ENCODE results near the gene ELL. TPM values are rescaled to one million over a fixed set of nuclear protein-coding genes. Genes with fewer than 3 reads are reported as not detected.

ELL gene
- total RNA-seq, 4 donors from 2014 or later, result 16.2 to 72.2 (median 18.0) TPM

GRCh38 chr19:18439025-18439909 lies 82.6 kb downstream of the ELL start:
- peaks cover 13% of the 10 kb centered on the region for H3K27me3 ChIP-seq
- intact Hi-C loops (cut with DNase I; ENCODE audit: low total_unique reads) (no loop called here), in situ Hi-C loops (cut with MboI; ENCODE audit: low pct_ligation_motif_present in 1 of 4, low pct_unique_long_range_greater_than_20kb in 1 of 4, low sequenced_read_pairs in 3 of 4) (no loop called here)
- peaks cover 15 to 27% (median 24%) of the 10 kb centered on the region in 4 donors for H3K4me1 ChIP-seq
- H3K36me3 ChIP-seq, result peaks cover 0 to 8% (median 3%) of the 10 kb centered on the region in 4 donors
- H3K9me3 ChIP-seq, result no peaks in the 10 kb centered on the region
- no peak for TF ChIP-seq POLR2AphosphoS5 (IDR thresholded peaks at IDR 0.05)
- no peak for TF ChIP-seq CTCF (IDR thresholded peaks at IDR 0.05)
- no peak for TF ChIP-seq EP300 (IDR thresholded peaks at IDR 0.05; ENCODE audit: low read depth)
- no peak for TF ChIP-seq POLR2A (IDR thresholded peaks at IDR 0.05)
- DNase-seq, result no peak
- peak overlapping the region in 2 of 4 donors; percentile 71 to 83 for H3K27ac ChIP-seq
- H3K4me3 ChIP-seq, result no peak overlapping the region
- WGBS, 2 donors (ENCODE audit: low coverage in 1 of 2), result 67 to 85% methylated on average over 4 to 12 of the region's 13 CpGs

GRCh38 chr19:18438331-18439024 lies 83.4 kb downstream of the ELL start:
- in situ Hi-C loops (cut with MboI; ENCODE audit: low pct_ligation_motif_present in 1 of 4, low pct_unique_long_range_greater_than_20kb in 1 of 4, low sequenced_read_pairs in 3 of 4) (no loop called here), intact Hi-C loops (cut with DNase I; ENCODE audit: low total_unique reads) (no loop called here)
- 28% methylated on average over 24 of the region's 24 CpGs; no CpG with 5 or more reads in 1 of the 2 donors for WGBS, 2 donors (ENCODE audit: low coverage in 1 of 2)
- no peaks in the 10 kb centered on the region for H3K9me3 ChIP-seq
- H3K36me3 ChIP-seq, result peaks cover 0 to under 1% (median 0%) of the 10 kb centered on the region in 4 donors
- peaks cover 13% of the 10 kb centered on the region for H3K27me3 ChIP-seq
- H3K4me3 ChIP-seq, result peak overlapping the region in 3 of 4 donors; percentile 25 to 60 (median 46)
- TF ChIP-seq POLR2AphosphoS5 (IDR thresholded peaks at IDR 0.05), result peak in 1 of 3 donors; percentile 11
- no peak for TF ChIP-seq CTCF (IDR thresholded peaks at IDR 0.05)
- no peak for TF ChIP-seq EP300 (IDR thresholded peaks at IDR 0.05; ENCODE audit: low read depth)
- TF ChIP-seq POLR2A (IDR thresholded peaks at IDR 0.05), result no peak
- no peak for DNase-seq
- peak overlapping the region; percentile 41 to 83 (median 64) for H3K27ac ChIP-seq
- peaks cover 15 to 29% (median 26%) of the 10 kb centered on the region in 4 donors for H3K4me1 ChIP-seq

GRCh38 chr19:18437491-18438330 lies 84.2 kb downstream of the ELL start, which contains the start of gene ISYNA1:
ISYNA1 (minus strand) TSS chr19:18438133; CDS start chr19:18437979, 154 bp downstream.
- Histone ChIP-seq H3K27ac (peak within 1 kb of the TSS; percentile 41 to 83 (median 64)), H3K27me3 (peaks cover 13% of the 10 kb centered on the region), H3K4me1 (peaks cover 15 to 36% (median 32%) of the 10 kb centered on the region in 4 donors), H3K9me3 (no peaks in the 10 kb centered on the region), H3K36me3 (no peaks in the 10 kb centered on the region), H3K4me3 (peak within 1 kb of the TSS; percentile 25 to 60 (median 43))
- no peak for TF ChIP-seq CTCF (IDR thresholded peaks at IDR 0.05)
- peak in 1 of 3 donors; percentile 26 for TF ChIP-seq POLR2AphosphoS5 (IDR thresholded peaks at IDR 0.05)
- in situ Hi-C loops (cut with MboI; ENCODE audit: low pct_ligation_motif_present in 1 of 4, low pct_unique_long_range_greater_than_20kb in 1 of 4, low sequenced_read_pairs in 3 of 4), result no loop called here
- WGBS, 2 donors (ENCODE audit: low coverage in 1 of 2), result 1% methylated on average over 24 of the region's 99 CpGs; no CpG with 5 or more reads in 1 of the 2 donors
- peak; percentile 62 for DNase-seq
- intact Hi-C loops (cut with DNase I; ENCODE audit: low total_unique reads), result no loop called here

All from transverse colon (tissue), 4 donors.